ENCODE data around the gene GCNT2.

GRCh38 chr6:10532392-10532791 is 11.2 kb downstream of the GCNT2 start:
- TF ChIP-seq POLR2AphosphoS5 (IDR thresholded peaks at IDR 0.05; ENCODE audit: low read depth, low read length) (no peak), POLR2A (IDR thresholded peaks at IDR 0.05; ENCODE audit: low read depth, low read length) (no peak)
